ENCODE measurements around the gene PLS1.
"Not testable (repeated sequence)": the region's sequence is repeated elsewhere in the genome, so short reads cannot be mapped to it uniquely, and the experiment has no call there.

The PLS1 gene

GRCh38 chr3:142706321-142707127, 110.3 kb downstream of the PLS1 start:
- no peaks in the 10 kb centered on the region; the same call in 1 of the 2 replicates for H3K36me3 ChIP-seq (ENCODE audit: insufficient read depth, low read depth, low read length)
- no peaks in the 10 kb centered on the region for H3K4me1 ChIP-seq (ENCODE audit: insufficient read depth, low read length)
- no peak overlapping the region for H3K9ac ChIP-seq (ENCODE audit: low read depth, low read length)
- no peak overlapping the region for H3K27ac ChIP-seq (ENCODE audit: low read length)
- no peak overlapping the region for H3K4me3 ChIP-seq (ENCODE audit: low read length)
- H3K9me3 ChIP-seq (ENCODE audit: insufficient read depth, low read depth, low read length), result no peaks in the 10 kb centered on the region
- H3K27me3 ChIP-seq (ENCODE audit: insufficient read depth, low read length), result no peaks in the 10 kb centered on the region

- H3K27ac ChIP-seq (ENCODE audit: low read length), result no peak overlapping the region
Measured at GRCh38 chr3:142709207-142709606, 113.0 kb downstream of the PLS1 start.

GRCh38 chr3:142714882-142715281, 118.7 kb downstream of the PLS1 start:
- not testable (repeated sequence) for H3K4me1 ChIP-seq (ENCODE audit: insufficient read depth, low read length); H3K9ac ChIP-seq (ENCODE audit: low read depth, low read length); H3K36me3 ChIP-seq (ENCODE audit: insufficient read depth, low read depth, low read length); H3K4me3 ChIP-seq (ENCODE audit: low read length); H3K27me3 ChIP-seq (ENCODE audit: insufficient read depth, low read length); H3K9me3 ChIP-seq (ENCODE audit: insufficient read depth, low read depth, low read length); H3K27ac ChIP-seq (ENCODE audit: low read length)

More at GRCh38 chr3:142709207-142709606, 113.0 kb downstream of the PLS1 start:
- Histone ChIP-seq H3K36me3 (ENCODE audit: insufficient read depth, low read depth, low read length) (peaks cover 5% of the 10 kb centered on the region), H3K27me3 (ENCODE audit: insufficient read depth, low read length) (no peaks in the 10 kb centered on the region), H3K4me1 (ENCODE audit: insufficient read depth, low read length) (no peaks in the 10 kb centered on the region), H3K9ac (ENCODE audit: low read depth, low read length) (no peak overlapping the region), H3K9me3 (ENCODE audit: insufficient read depth, low read depth, low read length) (no peaks in the 10 kb centered on the region), H3K4me3 (ENCODE audit: low read length) (no peak overlapping the region)

- Histone ChIP-seq H3K27me3 (ENCODE audit: insufficient read depth, low read length) (no peaks in the 10 kb centered on the region), H3K9me3 (ENCODE audit: insufficient read depth, low read depth, low read length) (no peaks in the 10 kb centered on the region), H3K4me1 (ENCODE audit: insufficient read depth, low read length) (no peaks in the 10 kb centered on the region), H3K4me3 (ENCODE audit: low read length) (no peak overlapping the region), H3K27ac (ENCODE audit: low read length) (no peak overlapping the region), H3K9ac (ENCODE audit: low read depth, low read length) (no peak overlapping the region), H3K36me3 (ENCODE audit: insufficient read depth, low read depth, low read length) (peaks cover 5% of the 10 kb centered on the region; the same call in 1 of the 2 replicates)
Measured at GRCh38 chr3:142716102-142716501, 119.9 kb downstream of the PLS1 start.

- H3K4me3 ChIP-seq (ENCODE audit: low read length), result peak overlapping the region; percentile 79
- peak overlapping the region; percentile 64; the same call in 1 of the 2 replicates for H3K9ac ChIP-seq (ENCODE audit: low read depth, low read length)
- H3K4me1 ChIP-seq (ENCODE audit: insufficient read depth, low read length), result peaks cover 4% of the 10 kb centered on the region; the same call in 1 of the 2 replicates
- no peaks in the 10 kb centered on the region for H3K36me3 ChIP-seq (ENCODE audit: insufficient read depth, low read depth, low read length)
- H3K9me3 ChIP-seq (ENCODE audit: insufficient read depth, low read depth, low read length), result no peaks in the 10 kb centered on the region
- no peaks in the 10 kb centered on the region for H3K27me3 ChIP-seq (ENCODE audit: insufficient read depth, low read length)
- H3K27ac ChIP-seq (ENCODE audit: low read length), result no peak overlapping the region
Measured at GRCh38 chr3:142723665-142723967, 127.4 kb downstream of the PLS1 start.

- H3K27ac ChIP-seq (ENCODE audit: low read length), result peak within 1 kb of the TSS; percentile 44
Measured at GRCh38 chr3:142723968-142724681, 127.9 kb downstream of the PLS1 start, which contains the start of gene TRPC1. TSS of gene TRPC1 (plus strand) at chr3:142724034. CDS start at chr3:142724560, 526 bp downstream.

GRCh38 chr3:142724682-142725356, 128.6 kb downstream of the PLS1 start:
- Histone ChIP-seq H3K4me3 (ENCODE audit: low read length) (peak overlapping the region; percentile 79), H3K9ac (ENCODE audit: low read depth, low read length) (peak overlapping the region; percentile 87), H3K27me3 (ENCODE audit: insufficient read depth, low read length) (no peaks in the 10 kb centered on the region), H3K4me1 (ENCODE audit: insufficient read depth, low read length) (peaks cover 4% of the 10 kb centered on the region; the same call in 1 of the 2 replicates), H3K27ac (ENCODE audit: low read length) (peak overlapping the region; percentile 44), H3K9me3 (ENCODE audit: insufficient read depth, low read depth, low read length) (no peaks in the 10 kb centered on the region), H3K36me3 (ENCODE audit: insufficient read depth, low read depth, low read length) (no peaks in the 10 kb centered on the region)

More at GRCh38 chr3:142723968-142724681, 127.9 kb downstream of the PLS1 start, which contains the start of gene TRPC1:
- Histone ChIP-seq H3K4me3 (ENCODE audit: low read length) (peak within 1 kb of the TSS; percentile 79), H3K9ac (ENCODE audit: low read depth, low read length) (peak within 1 kb of the TSS; percentile 87), H3K9me3 (ENCODE audit: insufficient read depth, low read depth, low read length) (no peaks in the 10 kb centered on the region), H3K27me3 (ENCODE audit: insufficient read depth, low read length) (no peaks in the 10 kb centered on the region), H3K36me3 (ENCODE audit: insufficient read depth, low read depth, low read length) (no peaks in the 10 kb centered on the region), H3K4me1 (ENCODE audit: insufficient read depth, low read length) (peaks cover 4% of the 10 kb centered on the region; the same call in 1 of the 2 replicates)

DNA sequence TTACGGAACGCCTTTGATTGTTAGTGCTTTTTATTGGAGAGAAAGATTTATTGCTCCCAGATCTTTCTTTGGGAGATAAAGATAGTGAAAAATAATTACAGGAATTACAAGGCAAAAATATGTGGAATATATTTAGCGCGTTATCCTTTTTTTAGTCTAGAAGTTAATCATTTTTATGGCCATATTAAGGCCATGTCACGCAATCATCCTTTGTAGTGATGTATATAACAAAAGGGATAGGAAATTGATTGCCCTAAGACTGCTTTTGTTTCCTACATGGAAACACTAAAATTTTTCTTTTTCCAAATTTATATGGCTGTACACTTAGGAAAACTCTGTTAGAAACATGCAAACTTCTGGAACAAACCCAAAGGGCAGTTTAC, 129.2 kb downstream of the PLS1 start:
- Histone ChIP-seq H3K9ac (ENCODE audit: low read depth, low read length) (peak overlapping the region; percentile 87; the same call in 1 of the 2 replicates), H3K4me3 (ENCODE audit: low read length) (peak overlapping the region; percentile 79), H3K27ac (ENCODE audit: low read length) (no peak overlapping the region), H3K4me1 (ENCODE audit: insufficient read depth, low read length) (peaks cover 4% of the 10 kb centered on the region; the same call in 1 of the 2 replicates), H3K36me3 (ENCODE audit: insufficient read depth, low read depth, low read length) (no peaks in the 10 kb centered on the region), H3K27me3 (ENCODE audit: insufficient read depth, low read length) (no peaks in the 10 kb centered on the region), H3K9me3 (ENCODE audit: insufficient read depth, low read depth, low read length) (no peaks in the 10 kb centered on the region)

DNA sequence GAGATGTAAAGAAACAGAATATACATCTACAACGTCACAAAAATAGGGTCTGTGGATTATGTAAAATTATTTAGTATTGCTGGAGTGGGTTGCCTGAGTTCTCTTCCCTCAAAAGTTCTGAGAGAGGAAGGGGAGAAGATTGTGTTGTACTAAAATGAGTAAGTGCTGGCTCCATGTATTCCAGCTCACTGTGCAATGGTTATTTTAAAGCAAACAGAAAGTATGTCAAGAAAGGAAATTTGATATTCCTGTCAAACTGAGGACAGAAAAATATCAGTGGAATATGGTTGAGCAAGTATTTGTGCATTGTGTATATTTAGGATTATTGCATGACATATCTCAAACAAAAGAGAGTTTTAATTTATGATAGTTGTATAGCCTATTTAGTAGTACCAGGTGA, 129.8 kb downstream of the PLS1 start:
- Histone ChIP-seq H3K27ac (ENCODE audit: low read length) (no peak overlapping the region), H3K9me3 (ENCODE audit: insufficient read depth, low read depth, low read length) (no peaks in the 10 kb centered on the region), H3K4me1 (ENCODE audit: insufficient read depth, low read length) (peaks cover 4% of the 10 kb centered on the region; the same call in 1 of the 2 replicates), H3K36me3 (ENCODE audit: insufficient read depth, low read depth, low read length) (0 out of 2 replicates have a peak, but pooled peaks cover 4% of the 10 kb centered on the region), H3K27me3 (ENCODE audit: insufficient read depth, low read length) (no peaks in the 10 kb centered on the region), H3K4me3 (ENCODE audit: low read length) (peak overlapping the region; percentile 79), H3K9ac (ENCODE audit: low read depth, low read length) (no peak overlapping the region)

- H3K9ac ChIP-seq (ENCODE audit: low read depth, low read length), result no peak overlapping the region
- no peak overlapping the region for H3K4me3 ChIP-seq (ENCODE audit: low read length)
- 0 out of 2 replicates have a peak, but pooled peaks cover 4% of the 10 kb centered on the region for H3K36me3 ChIP-seq (ENCODE audit: insufficient read depth, low read depth, low read length)
- no peaks in the 10 kb centered on the region for H3K9me3 ChIP-seq (ENCODE audit: insufficient read depth, low read depth, low read length)
- no peaks in the 10 kb centered on the region for H3K27me3 ChIP-seq (ENCODE audit: insufficient read depth, low read length)
- no peaks in the 10 kb centered on the region; the same call in 1 of the 2 replicates for H3K4me1 ChIP-seq (ENCODE audit: insufficient read depth, low read length)
- H3K27ac ChIP-seq (ENCODE audit: low read length), result no peak overlapping the region
Measured at GRCh38 chr3:142732066-142732465, 135.9 kb downstream of the PLS1 start.

DNA sequence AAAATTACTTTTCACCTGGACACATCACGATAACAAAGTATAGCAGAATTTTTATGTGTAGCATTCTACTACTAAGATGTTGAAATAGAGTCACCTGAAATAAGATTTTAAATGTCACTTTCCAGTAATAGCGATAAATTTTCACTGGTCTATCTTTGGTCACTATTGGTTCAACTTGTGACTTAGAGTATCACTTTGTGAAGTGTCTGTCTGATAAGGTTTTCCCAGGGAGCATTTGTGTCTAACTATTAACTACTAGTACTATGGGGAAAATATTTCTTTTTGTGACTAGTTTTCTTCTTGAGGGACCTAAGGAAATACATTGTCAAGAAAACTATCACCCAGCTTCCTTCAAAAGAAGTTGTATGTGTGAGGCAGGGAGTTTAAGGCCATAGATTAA, 138.6 kb downstream of the PLS1 start:
- Histone ChIP-seq H3K27ac (ENCODE audit: low read length) (no peak overlapping the region), H3K9ac (ENCODE audit: low read depth, low read length) (no peak overlapping the region), H3K4me1 (ENCODE audit: insufficient read depth, low read length) (no peaks in the 10 kb centered on the region; the same call in 1 of the 2 replicates), H3K36me3 (ENCODE audit: insufficient read depth, low read depth, low read length) (0 out of 2 replicates have a peak, but pooled peaks cover 4% of the 10 kb centered on the region), H3K4me3 (ENCODE audit: low read length) (no peak overlapping the region), H3K27me3 (ENCODE audit: insufficient read depth, low read length) (no peaks in the 10 kb centered on the region), H3K9me3 (ENCODE audit: insufficient read depth, low read depth, low read length) (no peaks in the 10 kb centered on the region)
